Astrocyte (in vitro differentiated cells and primary cell): ENCODE results near the gene GXYLT2. TPM values are rescaled to one million over a fixed set of nuclear protein-coding genes. Genes with fewer than 3 reads are reported as not detected.
"Not testable (repeated sequence)": the region's sequence is repeated elsewhere in the genome, so short reads cannot be mapped to it uniquely, and the experiment has no call there.

Source experiments
- DNase-seq: peaks from one replicate; pipeline ENCODE4 v3.0.0-alpha.2; 2010; ENCODE audit warnings: low read depth
- FAIRE-seq: peaks from 2 replicates; lab custom pipeline; 2011; peaks lifted over from hg19 to GRCh38; lab: Jason Lieb, UNC
- H2AFZ ChIP-seq: 2 replicates; pipeline ENCODE4 v1.6.0; 2012; ENCODE audit warnings: low read depth, low read length, inconsistent platforms
- H3K27ac ChIP-seq: 2 replicates; pipeline ENCODE4 v1.5.1; 2011; ENCODE audit warnings: low read depth, low read length, inconsistent platforms
- H3K27me3 ChIP-seq: 2 replicates; pipeline ENCODE4 v1.6.0; 2011; ENCODE audit warnings: low read length, inconsistent platforms; ENCODE audit not compliant: insufficient read depth
- H3K36me3 ChIP-seq: 2 replicates; pipeline ENCODE4 v1.5.1; 2011; ENCODE audit warnings: low read length, inconsistent platforms; ENCODE audit not compliant: insufficient read depth
- H3K4me1 ChIP-seq: 2 replicates; pipeline ENCODE4 v1.5.1; 2011; ENCODE audit warnings: low read length, inconsistent platforms; ENCODE audit not compliant: insufficient read depth
- H3K4me2 ChIP-seq: 2 replicates; pipeline ENCODE4 v1.6.0; 2012; ENCODE audit warnings: low read length, inconsistent platforms
- H3K4me3 ChIP-seq: 2 replicates; pipeline ENCODE4 v1.5.1; 2011; ENCODE audit warnings: low read depth, mild to moderate bottlenecking, low read length, inconsistent platforms; ENCODE audit not compliant: insufficient read depth
- H3K79me2 ChIP-seq: 2 replicates; pipeline ENCODE4 v1.6.0; 2012; ENCODE audit warnings: mild to moderate bottlenecking, low read length, inconsistent platforms; ENCODE audit not compliant: insufficient read depth
- H3K9ac ChIP-seq: 2 replicates; pipeline ENCODE4 v1.6.0; 2012; ENCODE audit warnings: mild to moderate bottlenecking, low read length, inconsistent platforms
- H3K9me3 ChIP-seq: 2 replicates; pipeline ENCODE4 v1.5.1; 2012; ENCODE audit warnings: low read depth, mild to moderate bottlenecking, low read length, inconsistent platforms; ENCODE audit not compliant: insufficient read depth
- H4K20me1 ChIP-seq: 2 replicates; pipeline ENCODE4 v1.6.0; 2012; ENCODE audit warnings: low read length, inconsistent platforms; ENCODE audit not compliant: insufficient read depth
- H3K27ac Mint-ChIP-seq: one replicate; pipeline ENCODE4 v1.8.0; 2021; ENCODE audit warnings: mild to moderate bottlenecking, mixed read lengths; ENCODE audit not compliant: unreplicated experiment
- H3K27me3 Mint-ChIP-seq: one replicate; pipeline ENCODE4 v1.8.0; 2021; ENCODE audit warnings: low read depth, mixed read lengths; ENCODE audit not compliant: unreplicated experiment
- H3K36me3 Mint-ChIP-seq: one replicate; pipeline ENCODE4 v1.8.0; 2021; ENCODE audit warnings: low read depth, mixed read lengths; ENCODE audit not compliant: unreplicated experiment
- H3K4me1 Mint-ChIP-seq: one replicate; pipeline ENCODE4 v1.8.0; 2021; ENCODE audit warnings: low read depth, mixed read lengths; ENCODE audit not compliant: unreplicated experiment
- H3K4me3 Mint-ChIP-seq: one replicate; pipeline ENCODE4 v1.8.0; 2021; ENCODE audit warnings: mild to moderate bottlenecking, moderate library complexity, mixed read lengths; ENCODE audit not compliant: unreplicated experiment
- H3K9me3 Mint-ChIP-seq: one replicate; pipeline ENCODE4 v1.8.0; 2021; ENCODE audit warnings: mild to moderate bottlenecking, mixed read lengths; ENCODE audit not compliant: unreplicated experiment
- EZH2 ChIP-seq: IDR thresholded peaks from 2 replicates; pipeline ENCODE4 v1.6.1; 2012; ENCODE audit warnings: mild to moderate bottlenecking, low read length, inconsistent platforms; ENCODE audit not compliant: insufficient read depth
- total RNA-seq: library from RNA; stranded (reverse); gene quantifications from 2 replicates; pipeline ENCODE4 v1.2.1, GENCODE V29; 2021
- TF ChIP-seq, protein P1 (sequence below): IDR thresholded peaks from 2 replicates; pipeline ENCODE4 v1.5.1; 2011; ENCODE audit warnings: low read depth, mild to moderate bottlenecking, inconsistent platforms, low read length, moderate library complexity; ENCODE audit not compliant: insufficient read depth

The GXYLT2 gene
- total RNA-seq, 1 donor from 2014 or later = 62.6 TPM

DNA sequence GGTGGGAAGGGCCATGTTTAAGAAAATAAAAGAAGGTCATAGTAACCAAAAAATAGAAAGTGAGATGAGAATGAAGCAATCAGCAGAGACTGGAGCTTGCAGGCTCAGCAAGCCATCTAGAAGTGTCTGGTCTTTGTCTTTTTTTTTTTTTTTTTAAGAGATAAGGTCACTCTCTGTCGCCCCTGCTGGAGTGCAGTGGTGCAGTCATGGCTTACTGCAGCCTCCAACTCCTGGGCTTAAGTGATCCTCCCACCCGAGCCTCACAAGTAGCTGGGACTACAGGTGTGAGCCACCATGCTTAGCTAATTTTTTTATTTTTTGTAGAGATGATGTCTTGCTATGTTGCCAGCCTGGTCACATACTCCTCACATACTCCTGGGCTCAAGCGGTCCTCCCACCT lies 36.2 kb downstream of the GXYLT2 start:
- TF ChIP-seq, protein P1, sequence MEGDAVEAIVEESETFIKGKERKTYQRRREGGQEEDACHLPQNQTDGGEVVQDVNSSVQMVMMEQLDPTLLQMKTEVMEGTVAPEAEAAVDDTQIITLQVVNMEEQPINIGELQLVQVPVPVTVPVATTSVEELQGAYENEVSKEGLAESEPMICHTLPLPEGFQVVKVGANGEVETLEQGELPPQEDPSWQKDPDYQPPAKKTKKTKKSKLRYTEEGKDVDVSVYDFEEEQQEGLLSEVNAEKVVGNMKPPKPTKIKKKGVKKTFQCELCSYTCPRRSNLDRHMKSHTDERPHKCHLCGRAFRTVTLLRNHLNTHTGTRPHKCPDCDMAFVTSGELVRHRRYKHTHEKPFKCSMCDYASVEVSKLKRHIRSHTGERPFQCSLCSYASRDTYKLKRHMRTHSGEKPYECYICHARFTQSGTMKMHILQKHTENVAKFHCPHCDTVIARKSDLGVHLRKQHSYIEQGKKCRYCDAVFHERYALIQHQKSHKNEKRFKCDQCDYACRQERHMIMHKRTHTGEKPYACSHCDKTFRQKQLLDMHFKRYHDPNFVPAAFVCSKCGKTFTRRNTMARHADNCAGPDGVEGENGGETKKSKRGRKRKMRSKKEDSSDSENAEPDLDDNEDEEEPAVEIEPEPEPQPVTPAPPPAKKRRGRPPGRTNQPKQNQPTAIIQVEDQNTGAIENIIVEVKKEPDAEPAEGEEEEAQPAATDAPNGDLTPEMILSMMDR = no peak
- no peak for TF ChIP-seq EZH2
- H3K27me3 Mint-ChIP-seq = no peaks in the 10 kb centered on the region
- Histone ChIP-seq H3K4me1 (no peaks in the 10 kb centered on the region), H3K27ac (no peak overlapping the region), H2AFZ (no peak overlapping the region), H3K9me3 (no peaks in the 10 kb centered on the region), H3K79me2 (no peaks in the 10 kb centered on the region), H3K4me3 (no peak overlapping the region), H4K20me1 (peaks cover 4% of the 10 kb centered on the region), H3K9ac (no peak overlapping the region), H3K27me3 (no peaks in the 10 kb centered on the region), H3K4me2 (no peak overlapping the region), H3K36me3 (no peaks in the 10 kb centered on the region)
- peaks cover 32% of the 10 kb centered on the region for H3K36me3 Mint-ChIP-seq
- no peak for DNase-seq
- no peak overlapping the region for H3K4me3 Mint-ChIP-seq
- no peaks in the 10 kb centered on the region for H3K4me1 Mint-ChIP-seq
- no peak overlapping the region for H3K27ac Mint-ChIP-seq
- FAIRE-seq = no peak
- H3K9me3 Mint-ChIP-seq = no peaks in the 10 kb centered on the region

DNA sequence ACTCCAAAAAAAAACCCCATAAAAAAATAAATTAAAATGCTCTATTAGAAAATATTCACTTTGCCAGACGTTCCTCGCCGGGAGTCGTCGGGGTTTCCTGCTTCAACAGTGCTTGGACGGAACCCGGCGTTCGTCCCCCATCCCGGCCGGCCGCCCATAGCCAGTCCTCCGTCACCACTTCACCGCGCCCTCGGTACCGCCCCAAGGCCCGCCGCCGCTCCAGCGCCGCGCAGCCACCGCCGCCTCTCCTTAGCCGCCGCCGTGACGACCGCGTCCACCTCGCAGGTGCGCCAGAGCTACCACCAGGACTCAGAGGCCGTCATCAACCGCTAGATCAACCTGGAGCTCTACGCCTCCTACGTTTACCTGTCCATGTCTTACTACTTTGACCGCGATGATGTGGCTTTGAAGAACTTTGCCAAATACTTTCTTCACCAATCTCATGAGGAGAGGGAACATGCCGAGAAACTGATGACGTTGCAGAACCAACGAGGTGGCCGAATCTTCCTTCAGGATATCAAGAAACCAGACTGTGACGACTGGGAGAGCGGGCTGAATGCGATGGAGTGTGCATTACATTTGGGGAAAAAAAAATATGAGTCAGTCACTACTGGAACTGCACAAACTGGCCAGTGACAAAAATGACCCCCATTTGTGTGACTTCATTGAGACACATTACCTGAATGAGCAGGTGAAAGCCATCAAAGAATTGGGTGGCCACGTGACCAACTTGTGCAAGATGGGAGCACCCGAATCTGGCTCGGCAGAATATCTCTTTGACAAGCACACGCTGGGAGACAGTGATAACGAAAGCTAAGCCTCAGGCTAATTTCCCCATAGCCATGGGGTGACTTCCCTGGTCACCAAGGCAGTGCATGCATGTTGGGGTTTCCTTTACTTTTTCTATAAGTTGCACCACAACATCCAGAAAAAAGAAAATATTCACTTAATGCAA lies 41.2 kb downstream of the GXYLT2 start:
- not testable (repeated sequence) for H3K36me3 ChIP-seq, H3K9me3 Mint-ChIP-seq, H3K27ac Mint-ChIP-seq, H3K9me3 ChIP-seq, H3K4me3 ChIP-seq, H3K27me3 Mint-ChIP-seq, FAIRE-seq, H3K9ac ChIP-seq, DNase-seq, H3K79me2 ChIP-seq, H2AFZ ChIP-seq, H3K4me2 ChIP-seq, H3K4me1 ChIP-seq, H3K27ac ChIP-seq, H3K27me3 ChIP-seq, H4K20me1 ChIP-seq, H3K4me3 Mint-ChIP-seq, H3K4me1 Mint-ChIP-seq
- peaks cover 29% of the 10 kb centered on the region for H3K36me3 Mint-ChIP-seq

DNA sequence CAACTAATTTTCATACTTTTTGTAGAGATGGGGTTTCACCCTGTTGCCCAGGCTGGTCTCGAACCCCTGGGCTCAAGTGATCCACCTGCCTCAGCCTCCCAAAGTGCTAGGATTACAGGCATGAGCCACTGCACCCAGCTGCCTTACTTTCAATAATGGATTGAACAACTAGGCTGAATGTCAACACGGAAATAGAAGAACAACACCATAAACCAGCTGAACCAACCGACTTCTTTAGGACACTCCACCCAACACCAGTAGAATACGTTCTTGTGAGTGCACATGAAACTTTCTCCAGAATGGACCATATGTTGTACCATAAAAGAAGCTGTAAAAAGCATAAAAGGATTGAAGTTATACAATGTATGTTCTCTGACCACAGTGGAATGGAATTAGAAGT lies 42.9 kb downstream of the GXYLT2 start:
- Histone ChIP-seq H3K4me3 (no peak overlapping the region), H3K79me2 (no peaks in the 10 kb centered on the region), H3K4me1 (no peaks in the 10 kb centered on the region), H4K20me1 (no peaks in the 10 kb centered on the region), H3K36me3 (no peaks in the 10 kb centered on the region), H3K9ac (no peak overlapping the region), H3K27ac (no peak overlapping the region), H3K9me3 (no peaks in the 10 kb centered on the region), H3K4me2 (no peak overlapping the region), H3K27me3 (no peaks in the 10 kb centered on the region), H2AFZ (no peak overlapping the region)
- Mint-ChIP-seq H3K36me3 (peaks cover 19% of the 10 kb centered on the region), H3K4me3 (no peak overlapping the region), H3K27me3 (no peaks in the 10 kb centered on the region), H3K9me3 (no peaks in the 10 kb centered on the region), H3K27ac (no peak overlapping the region), H3K4me1 (no peaks in the 10 kb centered on the region)
- TF ChIP-seq EZH2 = no peak
- TF ChIP-seq, protein P1 = no peak
- DNase-seq (no peak), FAIRE-seq (no peak)
